ENCODE data around the gene TNN. TPM values are rescaled to one million over a fixed set of nuclear protein-coding genes. Genes with fewer than 3 reads are reported as not detected.

TNN gene
- total RNA-seq, 3 donors from 2014 or later (not counting 1 experiment from before 2014, with no cell fraction given): not detected

GRCh38 chr1:175147569-175147968, 79.9 kb downstream of the TNN start:
- Histone ChIP-seq H3K27ac (ENCODE audit: low read length) (no peak overlapping the region), H3K36me3 (ENCODE audit: control insufficient read depth, insufficient read depth, low read length) (no peaks in the 10 kb centered on the region), H3K9me3 (ENCODE audit: control insufficient read depth, insufficient read depth, low read length) (no peaks in the 10 kb centered on the region), H3K4me1 (ENCODE audit: control insufficient read depth, insufficient read depth, low read length) (peaks cover 3% of the 10 kb centered on the region), H3K27me3 (ENCODE audit: control insufficient read depth, insufficient read depth, low read length) (peaks cover 4% of the 10 kb centered on the region), H3K4me3 (ENCODE audit: low read length) (no peak overlapping the region)
- intact Hi-C loops (cut with micrococcal nuclease): no loop called here
- WGBS (ENCODE audit: insufficient coverage): 90% methylated on average over 5 of the region's 5 CpGs
- no peak for TF ChIP-seq CTCF (IDR thresholded peaks at IDR 0.05)
- Mint-ChIP-seq H3K27me3 (ENCODE audit: low read depth in 2 of 2) (peaks cover 25 to 31% of the 10 kb centered on the region in 2 donors), H3K27ac (no peak overlapping the region), H3K4me1 (peaks cover 0 to 13% of the 10 kb centered on the region in 2 donors), H3K9me3 (no peaks in the 10 kb centered on the region), H3K36me3 (no peaks in the 10 kb centered on the region), H3K4me3 (no peak overlapping the region)
- ATAC-seq: no peak
- no peak for DNase-seq

- H3K9me3 ChIP-seq (ENCODE audit: control insufficient read depth, insufficient read depth, low read length): no peaks in the 10 kb centered on the region
- 62% methylated on average over 6 of the region's 7 CpGs for WGBS (ENCODE audit: insufficient coverage)
- H3K4me1 ChIP-seq (ENCODE audit: control insufficient read depth, insufficient read depth, low read length): peaks cover 3% of the 10 kb centered on the region
- no peaks in the 10 kb centered on the region for H3K36me3 ChIP-seq (ENCODE audit: control insufficient read depth, insufficient read depth, low read length)
- H3K4me1 Mint-ChIP-seq: peaks cover 0 to 13% of the 10 kb centered on the region in 2 donors
- peaks cover 28 to 36% of the 10 kb centered on the region in 2 donors for H3K27me3 Mint-ChIP-seq (ENCODE audit: low read depth in 2 of 2)
- no peak overlapping the region for H3K4me3 Mint-ChIP-seq
- no peak overlapping the region for H3K27ac ChIP-seq (ENCODE audit: low read length)
- intact Hi-C loops (cut with micrococcal nuclease): no loop called here
- peaks cover 4% of the 10 kb centered on the region for H3K27me3 ChIP-seq (ENCODE audit: control insufficient read depth, insufficient read depth, low read length)
- DNase-seq (no peak), ATAC-seq (no peak)
- H3K9me3 Mint-ChIP-seq: no peaks in the 10 kb centered on the region
- TF ChIP-seq CTCF (IDR thresholded peaks at IDR 0.05): no peak
- H3K27ac Mint-ChIP-seq: no peak overlapping the region
- H3K36me3 Mint-ChIP-seq: no peaks in the 10 kb centered on the region
- no peak overlapping the region for H3K4me3 ChIP-seq (ENCODE audit: low read length)
Observed at GRCh38 chr1:175148068-175148467, 80.4 kb downstream of the TNN start.

GRCh38 chr1:175150596-175151319, 83.1 kb downstream of the TNN start:
- intact Hi-C loops (cut with micrococcal nuclease): loop anchor here (5.0 kb wide), 2 partner anchors 922 to 1732 kb away; no protein-coding TSS in a partner anchor

More at GRCh38 chr1:175150596-175151319, 83.1 kb downstream of the TNN start:
- WGBS (ENCODE audit: insufficient coverage): 91% methylated on average over 9 of the region's 9 CpGs
- no peak for ATAC-seq
- Mint-ChIP-seq H3K27me3 (ENCODE audit: low read depth in 2 of 2) (peaks cover 35 to 44% of the 10 kb centered on the region in 2 donors), H3K36me3 (no peaks in the 10 kb centered on the region), H3K4me3 (no peak overlapping the region), H3K4me1 (peaks cover 0 to 19% of the 10 kb centered on the region in 2 donors), H3K9me3 (no peaks in the 10 kb centered on the region), H3K27ac (no peak overlapping the region)
- no peak for DNase-seq
- no peak for TF ChIP-seq CTCF (IDR thresholded peaks at IDR 0.05)
- Histone ChIP-seq H3K9me3 (ENCODE audit: control insufficient read depth, insufficient read depth, low read length) (no peaks in the 10 kb centered on the region), H3K36me3 (ENCODE audit: control insufficient read depth, insufficient read depth, low read length) (no peaks in the 10 kb centered on the region), H3K4me1 (ENCODE audit: control insufficient read depth, insufficient read depth, low read length) (peaks cover 3% of the 10 kb centered on the region), H3K27ac (ENCODE audit: low read length) (no peak overlapping the region), H3K27me3 (ENCODE audit: control insufficient read depth, insufficient read depth, low read length) (peaks cover 4% of the 10 kb centered on the region), H3K4me3 (ENCODE audit: low read length) (no peak overlapping the region)

Measured in natural killer cell (primary cell).